PFSK-1 (cell line): Measurements from ENCODE around the gene PRKAR1A.

ENCODE experiments used
- FOXP2 ChIP-seq: optimal IDR thresholded peaks from 2 replicates; pipeline ENCODE3; 2011; ENCODE audit warnings: borderline replicate concordance, control low read depth, inconsistent platforms; ENCODE audit not compliant: insufficient read depth; ENCODE audit errors: extremely low read length, extremely low read depth
- POLR2AphosphoS5 ChIP-seq: IDR thresholded peaks from 2 replicates; pipeline ENCODE4 v1.6.1; 2012; ENCODE audit warnings: low read depth, mild to moderate bottlenecking, control low read depth, low read length, moderate library complexity

GRCh38 chr17:68468334-68468733 is 43.9 kb upstream of the PRKAR1A start:
- TF ChIP-seq FOXP2 (no peak), POLR2AphosphoS5 (no peak)
